ENCODE measurements around the gene OGFR.
"Not testable (repeated sequence)": the region's sequence is repeated elsewhere in the genome, so short reads cannot be mapped to it uniquely, and the experiment has no call there.

Gene OGFR

GRCh38 chr20:62841705-62842212 lies 37.1 kb downstream of the OGFR start:
- no peak for FAIRE-seq

GRCh38 chr20:62843656-62844055 lies 39.0 kb downstream of the OGFR start:
- no peak for FAIRE-seq

- no peak for FAIRE-seq
Measured at GRCh38 chr20:62844182-62844581, 39.5 kb downstream of the OGFR start.

GRCh38 chr20:62845416-62846160 lies 41.0 kb downstream of the OGFR start:
- no peak for FAIRE-seq

GRCh38 chr20:62846166-62846890 lies 41.7 kb downstream of the OGFR start:
- FAIRE-seq: no peak

- not testable (repeated sequence) for FAIRE-seq
Measured at GRCh38 chr20:62848917-62849316, 44.3 kb downstream of the OGFR start.

GRCh38 chr20:62849431-62849830 lies 44.8 kb downstream of the OGFR start:
- FAIRE-seq: no peak

- no peak for FAIRE-seq
Measured at GRCh38 chr20:62850333-62850974, 45.8 kb downstream of the OGFR start.

GRCh38 chr20:62852196-62852595 lies 47.6 kb downstream of the OGFR start:
- no peak for FAIRE-seq

GRCh38 chr20:62852841-62853240 lies 48.2 kb downstream of the OGFR start:
- no peak for FAIRE-seq

GRCh38 chr20:62853304-62853703 lies 48.7 kb downstream of the OGFR start:
- not testable (repeated sequence) for FAIRE-seq

GRCh38 chr20:62854121-62854520 lies 49.5 kb downstream of the OGFR start:
- no peak for FAIRE-seq

GRCh38 chr20:62855120-62855519 lies 50.5 kb downstream of the OGFR start:
- FAIRE-seq: no peak

- FAIRE-seq: no peak
Measured at GRCh38 chr20:62856931-62857619, 52.4 kb downstream of the OGFR start.

GRCh38 chr20:62858058-62858830 lies 53.6 kb downstream of the OGFR start:
- no peak for FAIRE-seq

GRCh38 chr20:62859721-62860120 lies 55.1 kb downstream of the OGFR start:
- no peak for FAIRE-seq

GRCh38 chr20:62860391-62860923 lies 55.8 kb downstream of the OGFR start:
- no peak for FAIRE-seq

- FAIRE-seq: no peak
Measured at GRCh38 chr20:62860924-62861691, 56.5 kb downstream of the OGFR start.

GRCh38 chr20:62861726-62862336 lies 57.2 kb downstream of the OGFR start, which contains the start of gene TCFL5:
TCFL5 (minus strand) TSS chr20:62861822; CDS start chr20:62861670, 152 bp downstream.
- FAIRE-seq: no peak

Measured in islet of Langerhans (tissue), 1 donor.